ENCODE measurements around the gene AZI2.

Gene AZI2

GRCh38 chr3:28328188-28329151 lies 20.2 kb downstream of the AZI2 start:
- POLR2A ChIA-PET, result interaction anchor here (1.0 kb wide), 1 partner anchor 20 kb away, joined by 4 read pairs; the partner anchor contains the start of genes AZI2 and ZCWPW2
- peak; percentile 51 for TF ChIP-seq CTCF (IDR thresholded peaks at IDR 0.05; ENCODE audit: control extremely low read depth, extremely low read depth, low read depth, missing control alignments)
- no peak for DNase-seq (ENCODE audit: extremely low spot score)
- CTCF ChIA-PET, result interaction anchor here (0.7 to 9.7 kb wide), 23 partner anchors 8 to 647 kb away, joined by 3 to 127 read pairs (median 4); partner anchors contain the start of genes AZI2, EOMES and ZCWPW2

GRCh38 chr3:28326458-28326926 lies 22.1 kb downstream of the AZI2 start:
- POLR2A ChIA-PET, result interaction anchor here (1.0 kb wide), 1 partner anchor 22 kb away, joined by 12 read pairs; the partner anchor contains the start of genes AZI2 and ZCWPW2
- CTCF ChIA-PET, result interaction anchor here (1.1 to 9.7 kb wide), 9 partner anchors 8 to 614 kb away, joined by 5 to 127 read pairs (median 10); partner anchors contain the start of gene EOMES
- DNase-seq (ENCODE audit: extremely low spot score), result no peak
- TF ChIP-seq CTCF (IDR thresholded peaks at IDR 0.05; ENCODE audit: control extremely low read depth, extremely low read depth, low read depth, missing control alignments), result no peak

DNA sequence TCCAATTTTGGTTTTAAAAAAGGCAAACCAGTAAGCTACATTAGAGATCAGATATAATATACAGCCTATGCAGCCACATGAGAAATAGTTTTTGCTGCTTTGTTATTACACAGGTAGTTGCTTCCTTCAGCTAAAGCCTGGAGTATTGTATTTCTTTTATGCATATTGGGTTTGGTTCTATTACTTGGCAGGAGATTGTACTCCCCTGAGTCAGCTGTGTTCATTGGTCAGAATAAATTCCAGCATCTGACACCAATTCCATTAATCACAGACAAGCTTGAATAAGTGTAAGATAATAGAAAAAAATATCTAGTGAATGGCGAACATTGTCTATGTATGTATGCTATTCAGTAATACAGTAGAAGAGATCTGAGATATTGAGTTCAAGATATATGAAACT lies 26.2 kb downstream of the AZI2 start:
- ChIA-PET POLR2A (no interaction called here), CTCF (interaction anchor here (1.2 to 9.7 kb wide), 6 partner anchors 9 to 1188 kb away, joined by 3 to 127 read pairs (median 6); no protein-coding TSS in a partner anchor)
- TF ChIP-seq CTCF (IDR thresholded peaks at IDR 0.05; ENCODE audit: control extremely low read depth, extremely low read depth, low read depth, missing control alignments), result no peak
- DNase-seq (ENCODE audit: extremely low spot score), result no peak

GRCh38 chr3:28320981-28321380 lies 27.6 kb downstream of the AZI2 start:
- POLR2A ChIA-PET, result no interaction called here

DNA sequence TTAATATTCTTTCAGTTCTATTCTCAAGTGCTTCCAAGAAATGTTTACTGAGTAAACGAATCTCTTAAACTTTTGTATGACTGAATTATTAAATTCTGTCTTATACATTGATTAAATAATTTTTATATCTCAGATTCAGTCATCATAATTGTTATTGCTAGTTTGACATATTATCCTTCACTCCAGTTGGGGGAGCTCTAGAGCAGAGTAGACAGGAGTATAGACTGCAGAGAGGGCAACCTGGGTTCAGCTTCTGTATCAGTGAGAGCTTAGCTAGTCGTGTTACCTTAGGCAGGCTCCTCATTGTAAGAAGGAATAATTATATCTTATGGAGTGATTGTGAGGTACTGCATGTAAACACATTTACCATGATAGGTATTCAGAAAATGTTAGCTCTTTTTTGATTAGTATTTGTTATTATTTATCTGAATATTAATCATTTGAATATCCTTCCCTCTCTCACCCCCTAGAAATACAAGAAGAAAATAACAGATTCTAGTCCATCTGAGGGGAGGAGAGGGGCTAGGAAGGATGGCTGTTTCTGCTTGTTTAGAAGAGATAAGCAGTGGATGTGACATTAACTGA lies 31.1 kb downstream of the AZI2 start:
- DNase-seq (ENCODE audit: extremely low spot score), result peak; percentile 22
- peak; percentile 42 for TF ChIP-seq CTCF (IDR thresholded peaks at IDR 0.05; ENCODE audit: control extremely low read depth, extremely low read depth, low read depth, missing control alignments)
- ChIA-PET CTCF (interaction anchor here (0.7 to 3.3 kb wide), 19 partner anchors 10 to 606 kb away, joined by 3 to 35 read pairs (median 4); partner anchors contain the start of genes AZI2, EOMES and ZCWPW2), POLR2A (no interaction called here)

More at GRCh38 chr3:28320981-28321380, 27.6 kb downstream of the AZI2 start:
- no peak for DNase-seq (ENCODE audit: extremely low spot score)
- CTCF ChIA-PET, result interaction anchor here (1.0 to 9.7 kb wide), 8 partner anchors 10 to 609 kb away, joined by 3 to 127 read pairs (median 5); no protein-coding TSS in a partner anchor
- TF ChIP-seq CTCF (IDR thresholded peaks at IDR 0.05; ENCODE audit: control extremely low read depth, extremely low read depth, low read depth, missing control alignments), result no peak

- POLR2A ChIA-PET, result no interaction called here
- TF ChIP-seq CTCF (IDR thresholded peaks at IDR 0.05; ENCODE audit: control extremely low read depth, extremely low read depth, low read depth, missing control alignments), result no peak
- CTCF ChIA-PET, result no interaction called here
- DNase-seq (ENCODE audit: extremely low spot score), result no peak
Measured at GRCh38 chr3:28316226-28316625, 32.4 kb downstream of the AZI2 start.
